GM21390 (cell line): ENCODE measurements around the gene KMT2D.

Experiments used
- ATAC-seq: cut with Tn5 transposase; IDR thresholded peaks from one replicate; pipeline ENCODE4 v1.9.1; 2021; ENCODE audit not compliant: unreplicated experiment

Gene KMT2D

GRCh38 chr12:49036029-49036428, 24.6 kb downstream of the KMT2D start:
- no peak for ATAC-seq

GRCh38 chr12:49034286-49034622, 26.3 kb downstream of the KMT2D start:
- no peak for ATAC-seq

- ATAC-seq = no peak
These were observed 26.8 kb downstream of the KMT2D start for GRCh38 chr12:49033611-49034285.

- ATAC-seq = no peak
These were observed 27.7 kb downstream of the KMT2D start for GRCh38 chr12:49032679-49033447.

GRCh38 chr12:49032276-49032675, 28.3 kb downstream of the KMT2D start:
- ATAC-seq = no peak

GRCh38 chr12:49031573-49032161, 28.9 kb downstream of the KMT2D start:
- no peak for ATAC-seq

GRCh38 chr12:49030714-49031572, 29.7 kb downstream of the KMT2D start:
- no peak for ATAC-seq

GRCh38 chr12:49030119-49030518, 30.5 kb downstream of the KMT2D start:
- no peak for ATAC-seq

- ATAC-seq = no peak
These were observed 31.8 kb downstream of the KMT2D start for GRCh38 chr12:49028666-49029275.

- no peak for ATAC-seq
These were observed 32.6 kb downstream of the KMT2D start for GRCh38 chr12:49027846-49028555.

- no peak for ATAC-seq
These were observed 33.7 kb downstream of the KMT2D start for GRCh38 chr12:49026678-49027480.

- ATAC-seq = no peak
These were observed 34.5 kb downstream of the KMT2D start for GRCh38 chr12:49026101-49026500.

GRCh38 chr12:49025463-49025862, 35.1 kb downstream of the KMT2D start:
- no peak for ATAC-seq

- ATAC-seq = no peak
These were observed 36.1 kb downstream of the KMT2D start for GRCh38 chr12:49024543-49024942.

GRCh38 chr12:49023812-49024211, 36.8 kb downstream of the KMT2D start:
- no peak for ATAC-seq

GRCh38 chr12:49022558-49023178, 37.9 kb downstream of the KMT2D start:
- ATAC-seq = no peak

- no peak for ATAC-seq
These were observed 39.2 kb downstream of the KMT2D start for GRCh38 chr12:49021292-49021915.

GRCh38 chr12:49020441-49020840, 40.2 kb downstream of the KMT2D start:
- no peak for ATAC-seq
